Transverse colon (tissue), 4 donors: Measurements from ENCODE around the gene CD33.

Source experiments
- EP300 ChIP-seq: sonication (generic); formaldehyde crosslinking; IDR thresholded peaks from one replicate; pipeline ENCODE4 v1.6.1; 2017; ENCODE audit warnings: antibody characterized with exemption, low read depth
- POLR2A ChIP-seq: fragments of 450-650 bp; IDR thresholded peaks from one replicate; pipeline ENCODE4 v1.6.1; 2016; ENCODE audit warnings: antibody characterized with exemption, mild to moderate bottlenecking, moderate library complexity
- POLR2AphosphoS5 ChIP-seq, 3 donors: sonication (generic); formaldehyde crosslinking; IDR thresholded peaks; one replicate each; pipeline ENCODE4 v1.6.1; 2016; ENCODE audit warnings: antibody characterized with exemption in 3 of 3
- TF ChIP-seq, protein P1 (sequence below), 5 experiments: fragments of 200-600 bp in 3 of 5; fragments of 450-650 bp in 2 of 5; sonication (generic) in 3 of 5; IDR thresholded peaks; 1 replicate in 2 of 5; 2 replicates in 3 of 5; pipeline ENCODE4 v1.5.1; 2016 to 2017; ENCODE audit warnings: antibody characterized with exemption in 5 of 5, inconsistent platforms in 3 of 5, mild to moderate bottlenecking in 2 of 5, moderate library complexity in 1 of 5

- TF ChIP-seq EP300 (no peak), POLR2A (no peak), POLR2AphosphoS5 (IDR thresholded peaks at IDR 0.05) (no peak)
- TF ChIP-seq, protein P1, sequence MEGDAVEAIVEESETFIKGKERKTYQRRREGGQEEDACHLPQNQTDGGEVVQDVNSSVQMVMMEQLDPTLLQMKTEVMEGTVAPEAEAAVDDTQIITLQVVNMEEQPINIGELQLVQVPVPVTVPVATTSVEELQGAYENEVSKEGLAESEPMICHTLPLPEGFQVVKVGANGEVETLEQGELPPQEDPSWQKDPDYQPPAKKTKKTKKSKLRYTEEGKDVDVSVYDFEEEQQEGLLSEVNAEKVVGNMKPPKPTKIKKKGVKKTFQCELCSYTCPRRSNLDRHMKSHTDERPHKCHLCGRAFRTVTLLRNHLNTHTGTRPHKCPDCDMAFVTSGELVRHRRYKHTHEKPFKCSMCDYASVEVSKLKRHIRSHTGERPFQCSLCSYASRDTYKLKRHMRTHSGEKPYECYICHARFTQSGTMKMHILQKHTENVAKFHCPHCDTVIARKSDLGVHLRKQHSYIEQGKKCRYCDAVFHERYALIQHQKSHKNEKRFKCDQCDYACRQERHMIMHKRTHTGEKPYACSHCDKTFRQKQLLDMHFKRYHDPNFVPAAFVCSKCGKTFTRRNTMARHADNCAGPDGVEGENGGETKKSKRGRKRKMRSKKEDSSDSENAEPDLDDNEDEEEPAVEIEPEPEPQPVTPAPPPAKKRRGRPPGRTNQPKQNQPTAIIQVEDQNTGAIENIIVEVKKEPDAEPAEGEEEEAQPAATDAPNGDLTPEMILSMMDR (IDR thresholded peaks at IDR 0.05), result no peak
Measured at GRCh38 chr19:51282335-51282734, 57.5 kb downstream of the CD33 start.
